ENCODE measurements around the gene SOS1.
"Not testable (repeated sequence)": the region's sequence is repeated elsewhere in the genome, so short reads cannot be mapped to it uniquely, and the experiment has no call there.

SOS1 gene

DNA sequence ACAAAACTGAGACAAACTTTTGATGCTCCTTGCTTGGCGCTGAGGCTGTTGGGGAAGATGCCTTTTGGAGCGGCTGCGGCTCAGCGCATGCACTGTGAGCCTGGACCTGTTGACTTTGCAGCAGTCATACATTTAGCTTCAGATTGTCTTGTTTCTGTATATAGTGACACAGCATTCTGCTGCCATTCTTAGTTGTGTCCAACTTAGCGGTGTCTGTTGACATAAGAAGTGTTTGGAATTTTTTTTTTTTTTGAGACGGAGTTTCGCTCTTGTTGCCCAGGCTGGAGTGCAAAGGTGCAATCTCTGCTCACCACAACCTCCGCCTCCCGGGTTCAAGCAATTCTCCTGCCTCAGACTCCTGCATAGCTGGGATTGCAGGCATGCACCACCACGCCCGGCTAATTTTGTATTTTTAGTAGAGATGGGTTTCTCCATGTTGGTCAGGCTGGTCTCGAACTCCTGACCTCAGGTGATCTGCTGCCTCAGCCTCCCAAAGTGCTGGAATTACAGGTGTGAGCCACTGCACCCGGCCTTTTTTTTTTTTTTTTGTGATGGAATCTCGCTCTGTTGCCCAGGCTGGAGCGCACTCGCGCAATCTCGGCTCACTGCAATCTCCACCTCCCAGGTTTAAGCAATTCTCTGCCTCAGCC is 17.5 kb upstream of the SOS1 start:
- DNase-seq = not testable (repeated sequence)

DNA sequence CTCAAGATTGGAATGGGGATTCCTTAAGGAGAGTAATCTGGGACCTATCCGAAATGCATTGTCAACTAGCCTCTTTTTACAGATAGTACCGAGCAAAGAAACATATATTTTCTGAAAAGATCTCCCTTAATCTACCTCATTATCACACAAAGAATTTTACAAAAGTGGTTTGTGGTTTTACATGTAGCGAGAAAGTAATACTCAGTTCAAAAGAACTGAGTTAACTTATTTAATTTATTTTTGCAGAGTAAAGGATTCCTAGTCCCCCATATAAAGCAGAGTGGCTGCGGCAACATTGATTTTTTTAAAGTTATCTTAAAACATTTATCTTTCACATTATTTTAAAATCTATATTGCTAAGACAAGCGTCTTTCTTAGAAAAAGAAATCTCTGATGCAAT is 15.9 kb upstream of the SOS1 start:
- DNase-seq = no peak

DNA sequence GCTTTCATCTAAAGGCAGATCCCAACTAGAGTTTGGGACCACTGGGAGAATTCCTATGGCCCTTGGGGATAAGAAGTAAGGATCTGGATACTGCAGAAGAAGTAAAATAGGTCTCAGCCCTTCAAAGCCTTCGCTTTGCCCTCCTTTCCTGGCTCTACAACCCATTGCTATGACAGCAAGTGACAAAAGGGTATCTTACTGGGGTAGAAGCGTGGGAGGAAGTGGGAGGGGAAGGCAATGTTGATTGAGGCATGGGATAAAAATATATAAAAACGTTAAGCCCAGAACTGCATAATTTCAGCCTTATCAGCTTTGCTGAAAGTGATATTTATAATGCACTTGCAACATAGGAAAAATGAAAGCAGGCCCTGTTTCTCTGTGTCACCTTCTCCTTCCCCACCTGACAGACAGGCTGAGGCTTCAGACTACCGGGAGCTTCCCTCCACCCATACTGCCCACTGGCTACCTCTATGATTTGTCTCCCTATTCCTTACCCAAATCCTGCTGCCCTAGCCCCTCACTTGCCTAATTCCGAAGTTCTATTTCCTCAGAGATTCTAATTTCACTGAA is 14.9 kb upstream of the SOS1 start:
- no peak for DNase-seq

DNA sequence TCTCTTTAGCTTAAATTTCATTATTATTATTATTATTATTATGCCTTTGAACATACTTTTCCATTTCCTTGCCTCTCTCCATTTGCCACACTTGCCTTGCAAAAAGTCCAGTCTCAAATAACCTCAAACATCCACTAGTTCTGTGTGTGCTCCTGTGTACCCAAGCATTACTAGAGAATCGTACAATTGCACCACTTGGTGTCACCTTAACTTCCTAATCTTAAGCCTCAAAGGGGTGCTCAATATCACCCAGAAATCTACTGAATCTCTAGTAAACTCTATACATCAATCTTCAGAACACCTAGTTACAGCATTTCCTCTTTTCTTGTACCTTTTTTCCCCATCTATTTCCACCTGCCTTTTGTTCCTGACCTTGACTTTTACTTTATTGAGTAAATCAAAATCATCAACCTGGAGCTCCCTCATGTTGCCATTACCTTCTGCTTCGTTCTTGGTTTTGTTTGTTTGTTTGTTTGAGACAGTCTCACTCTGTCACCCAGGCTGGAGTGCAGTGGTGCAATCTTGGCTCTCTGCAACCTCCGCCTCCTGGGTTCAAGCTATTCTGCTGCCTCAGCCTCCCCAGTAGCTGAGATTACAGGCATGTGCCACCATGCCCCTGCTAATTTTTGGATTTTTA is 12.5 kb upstream of the SOS1 start:
- no peak for DNase-seq

DNA sequence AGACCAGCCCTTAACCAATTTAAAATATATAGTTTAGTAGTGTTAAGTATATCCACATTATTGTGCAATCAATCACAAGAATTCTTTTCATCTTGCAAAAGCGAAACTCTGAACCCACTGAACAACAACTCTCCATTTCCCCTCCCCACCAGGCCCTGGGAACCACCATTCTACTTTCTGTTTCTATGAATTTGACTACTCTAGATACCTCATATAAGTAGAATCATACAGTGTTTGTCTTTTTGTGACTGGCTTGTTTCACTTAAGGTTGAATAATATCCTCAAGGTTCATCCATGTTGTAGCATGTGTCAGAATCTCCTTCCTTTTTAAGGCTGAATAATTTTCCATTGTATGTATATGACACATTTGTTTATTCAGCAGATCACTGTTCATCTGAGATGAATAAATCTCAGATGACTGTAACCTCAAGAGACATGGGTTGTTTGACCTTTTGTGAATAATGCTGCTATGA is 8.1 kb upstream of the SOS1 start:
- no peak for DNase-seq

DNA sequence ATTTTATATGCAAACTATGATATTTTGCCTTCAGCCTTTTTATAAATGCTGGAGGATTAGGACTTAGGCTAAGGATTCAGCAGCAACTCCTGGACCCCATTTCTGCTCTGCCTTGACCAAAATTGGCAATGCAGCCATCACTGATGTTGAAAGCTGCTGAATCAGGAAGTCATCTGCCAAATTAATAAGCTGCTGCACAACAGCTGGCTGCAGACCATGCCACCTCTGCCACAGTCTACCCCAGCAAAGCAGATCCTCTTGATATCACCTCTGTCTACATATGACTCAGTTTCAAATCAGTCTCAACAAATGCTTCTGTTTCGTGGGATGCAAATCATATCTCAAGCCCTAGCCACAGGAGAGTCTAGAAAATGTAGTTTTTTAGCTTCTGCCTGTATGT is 7.1 kb upstream of the SOS1 start:
- DNase-seq = no peak

DNA sequence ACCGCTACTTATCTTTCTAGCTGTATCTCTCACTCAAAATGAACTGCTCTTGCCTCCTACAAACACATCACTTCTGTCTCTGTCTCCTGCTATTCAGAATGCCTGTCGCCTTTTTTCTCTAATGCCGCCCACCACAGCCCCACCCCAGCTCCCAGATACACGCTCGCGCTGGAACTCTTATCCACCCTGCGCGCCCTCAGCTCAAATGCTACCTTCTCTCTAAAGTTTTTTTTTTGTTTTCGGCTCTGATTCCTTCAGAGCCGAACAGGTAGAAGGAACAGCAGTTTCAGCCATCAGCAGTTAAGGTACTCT is 3.9 kb upstream of the SOS1 start:
- DNase-seq = no peak

DNA sequence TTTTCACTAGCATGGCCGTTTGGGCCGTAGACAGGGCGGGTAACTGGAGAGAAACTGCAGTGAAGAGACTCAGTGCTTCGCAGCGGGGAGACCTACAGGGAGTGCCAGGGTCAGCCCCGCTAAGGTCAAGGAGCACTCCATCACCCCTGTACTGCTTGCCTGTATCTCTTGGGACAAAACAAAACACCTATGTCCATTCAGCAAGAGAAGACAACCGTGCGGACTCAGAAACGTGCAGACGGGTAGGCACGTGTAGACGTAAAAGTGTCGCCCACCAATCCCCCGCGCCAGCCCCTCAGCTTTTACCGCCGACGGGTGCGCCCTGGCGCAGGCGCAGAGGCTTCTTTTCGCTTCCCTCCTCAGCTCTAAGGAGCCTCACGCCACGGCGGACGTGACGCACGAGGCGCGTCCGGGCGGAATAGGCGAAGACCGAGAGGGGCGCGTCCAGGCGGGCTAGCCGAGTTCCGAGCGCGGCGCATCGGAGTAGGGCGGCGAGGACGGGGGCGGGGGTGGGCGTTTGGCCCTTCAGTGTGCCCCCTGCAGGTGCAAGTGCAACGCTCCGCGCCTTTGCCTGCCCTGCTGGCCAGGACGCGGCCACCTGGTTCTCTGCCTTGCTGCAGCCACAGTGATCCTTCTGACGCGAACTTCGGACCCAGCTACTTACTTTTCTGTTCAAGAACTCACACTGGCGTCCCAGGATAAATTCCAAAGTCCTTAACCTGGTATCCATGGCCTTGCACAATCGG is 3.3 kb upstream of the SOS1 start:
- peak; percentile 93 for DNase-seq

DNA sequence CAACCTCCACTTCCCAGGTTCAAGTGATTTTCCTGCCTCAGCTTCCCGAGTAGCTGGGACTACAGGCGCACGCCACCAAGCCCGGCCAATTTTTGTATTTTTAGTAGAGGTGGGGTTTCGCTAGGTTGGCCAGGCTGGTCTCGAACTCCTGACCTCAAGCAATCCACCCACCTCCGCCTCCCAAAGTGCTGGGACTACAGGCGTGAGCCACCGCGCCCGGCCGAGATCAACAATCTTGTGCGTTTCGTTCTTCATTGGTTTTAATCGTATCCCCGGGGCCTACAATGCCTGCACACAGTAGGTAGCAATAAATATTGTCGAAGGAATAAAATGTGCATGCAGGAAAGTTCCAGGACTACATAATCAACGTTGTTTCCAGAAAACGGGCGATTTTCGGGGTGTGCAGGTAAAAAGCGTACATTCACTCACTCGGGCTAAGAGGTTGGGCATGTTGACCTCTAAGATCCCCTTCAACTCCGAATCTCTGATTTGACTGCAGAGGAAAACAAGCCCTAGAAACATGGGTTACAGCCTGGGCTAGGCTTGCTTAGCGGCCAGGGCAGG is 2.7 kb upstream of the SOS1 start:
- DNase-seq = no peak

DNA sequence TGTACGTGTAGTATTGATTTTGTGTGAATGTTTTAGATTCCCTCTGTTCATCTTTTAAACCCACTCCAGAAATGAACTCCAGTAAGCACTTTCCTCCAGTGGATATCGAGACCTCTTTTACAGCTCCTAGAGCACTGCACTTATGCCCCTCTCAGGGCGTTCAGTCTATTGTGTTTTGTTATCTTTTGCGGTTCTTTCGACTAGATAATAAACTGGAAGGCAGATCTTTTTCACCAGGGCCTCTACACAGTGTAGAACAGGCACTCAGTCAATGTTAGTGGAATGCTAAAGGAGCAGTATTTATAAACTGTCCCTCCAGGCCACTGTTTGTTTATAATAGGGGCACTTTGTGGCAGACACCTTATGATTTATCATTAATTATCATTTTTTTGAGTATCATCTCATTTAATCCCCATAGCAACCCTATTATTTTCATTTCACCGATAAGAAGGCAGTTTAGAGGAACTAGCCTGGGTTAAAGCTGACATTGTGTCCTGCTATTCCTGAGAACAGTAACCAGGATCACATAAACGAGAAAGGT is 742 bp upstream of the SOS1 start:
- no peak for DNase-seq

DNA sequence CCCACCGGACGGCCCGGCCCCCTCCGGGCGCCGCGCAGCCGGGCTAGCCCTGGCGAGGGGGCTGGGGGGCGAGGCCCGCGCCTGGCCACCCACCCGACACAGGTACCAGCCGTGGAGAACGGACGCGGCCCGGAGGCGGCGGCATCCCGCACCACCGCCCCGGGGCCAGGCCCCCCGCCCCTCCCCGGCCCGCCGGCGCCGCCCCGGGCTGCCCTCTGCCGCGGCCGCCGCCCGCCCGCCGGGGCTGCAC is 405 bp downstream of the SOS1 start:
- peak; percentile 32 for DNase-seq

DNA sequence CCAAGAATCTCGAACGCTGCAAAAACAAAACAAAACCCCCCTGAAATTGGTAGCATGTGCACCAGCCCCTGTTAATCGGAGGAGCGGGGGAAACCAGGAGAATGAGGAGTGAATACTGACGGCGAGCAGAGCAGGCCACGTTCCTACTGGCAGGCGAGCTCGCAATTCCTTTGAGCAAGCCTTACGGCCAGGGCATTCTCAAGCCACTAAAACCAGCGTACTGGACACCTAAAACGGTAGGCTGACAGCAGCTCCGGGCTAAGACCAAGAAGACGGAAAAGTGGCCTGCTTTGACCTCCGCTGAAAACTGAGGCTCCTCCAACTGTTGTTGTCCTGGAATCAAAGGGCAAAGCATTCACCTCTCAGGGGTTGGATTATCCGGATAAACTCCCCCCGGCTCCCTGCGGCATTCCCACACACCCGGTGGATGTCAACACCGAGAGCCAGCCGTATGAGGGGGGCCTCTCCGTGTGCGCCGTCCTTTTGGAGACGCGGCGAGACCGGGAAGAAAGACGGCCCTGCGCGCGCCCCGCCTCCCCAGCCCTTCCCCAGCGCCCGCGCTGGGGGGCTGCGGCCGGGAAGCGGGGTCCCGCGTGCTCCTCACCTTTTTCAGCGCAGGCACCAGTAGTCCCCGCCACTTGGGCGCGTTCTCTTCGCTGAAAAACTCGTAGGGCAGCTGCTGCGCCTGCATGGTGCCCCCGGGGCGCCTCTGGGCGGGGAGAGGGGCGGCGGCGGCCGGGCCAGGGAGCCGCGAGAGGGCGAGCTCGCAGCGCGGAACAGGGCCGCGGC is 925 bp downstream of the SOS1 start:
- peak; percentile 5 for DNase-seq

DNA sequence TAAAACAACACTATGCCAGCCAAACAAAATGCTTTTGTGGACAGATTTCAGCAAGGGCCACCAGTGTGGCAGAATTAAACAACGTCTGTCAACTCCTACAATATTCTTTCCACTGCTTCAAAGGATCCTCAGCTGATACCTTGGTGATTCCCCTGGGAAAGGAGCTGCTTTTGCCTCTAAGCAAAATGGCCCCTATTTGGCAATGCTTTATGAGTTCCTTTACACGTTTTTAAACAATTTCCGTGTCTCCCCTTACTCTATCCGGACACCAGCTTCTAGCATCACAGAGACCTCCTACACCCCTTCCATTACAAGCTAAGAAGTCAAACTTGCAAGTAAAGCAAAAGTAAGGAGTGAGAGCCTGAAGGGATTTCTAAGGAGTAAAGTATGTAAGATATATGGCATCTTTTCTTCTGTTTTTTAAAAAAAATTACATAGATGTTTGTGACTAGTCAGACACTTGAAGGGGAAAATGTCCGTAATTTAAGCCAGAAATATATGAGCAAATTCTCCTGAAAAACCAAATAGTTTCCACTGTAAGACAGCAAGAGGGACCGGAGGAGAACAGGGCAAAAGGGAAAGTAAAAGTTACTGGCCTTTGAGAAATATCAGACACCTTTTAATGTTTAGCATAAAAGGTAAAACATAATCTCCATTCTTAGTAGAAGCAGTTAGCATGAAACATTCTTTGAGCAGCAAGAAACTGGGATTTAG is 1.9 kb downstream of the SOS1 start:
- DNase-seq = no peak

DNA sequence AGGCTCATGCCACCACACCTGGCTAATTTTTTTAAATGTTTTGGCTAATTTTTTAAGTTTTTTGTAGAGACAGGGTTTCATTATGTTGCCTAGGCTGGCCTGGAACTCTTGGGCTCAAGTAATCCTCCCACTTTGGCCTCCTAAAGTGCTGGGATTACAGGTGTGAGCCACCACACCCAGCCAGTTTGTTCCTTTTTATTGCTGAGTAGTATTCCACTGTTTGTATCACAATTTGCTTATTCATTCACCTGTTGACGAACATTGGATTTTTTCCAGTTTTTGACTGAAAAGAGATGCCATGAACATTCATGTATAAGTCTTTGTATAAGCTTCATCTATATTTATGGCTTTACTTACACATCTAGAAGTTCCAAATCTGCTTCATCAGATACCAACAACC is 5.3 kb downstream of the SOS1 start:
- DNase-seq = no peak

DNA sequence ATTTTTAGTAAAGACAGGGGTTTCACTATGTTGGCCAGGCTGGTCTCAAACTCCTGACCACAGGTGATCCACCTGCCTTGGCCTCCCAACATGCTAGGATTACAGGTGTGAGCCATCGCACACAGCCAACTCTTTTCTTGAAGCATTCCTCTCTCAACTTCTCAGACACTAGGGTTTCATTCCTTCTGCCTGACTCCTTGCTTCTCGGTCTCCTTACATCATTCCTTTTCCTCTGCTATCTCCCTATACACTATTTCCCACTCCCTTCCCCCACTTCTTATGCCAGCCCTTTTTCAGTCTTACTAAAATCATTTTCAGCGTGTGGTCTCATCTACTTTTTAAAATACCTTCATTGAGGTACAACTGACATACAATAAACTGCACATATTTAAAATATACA is 6.1 kb downstream of the SOS1 start:
- DNase-seq = no peak

DNA sequence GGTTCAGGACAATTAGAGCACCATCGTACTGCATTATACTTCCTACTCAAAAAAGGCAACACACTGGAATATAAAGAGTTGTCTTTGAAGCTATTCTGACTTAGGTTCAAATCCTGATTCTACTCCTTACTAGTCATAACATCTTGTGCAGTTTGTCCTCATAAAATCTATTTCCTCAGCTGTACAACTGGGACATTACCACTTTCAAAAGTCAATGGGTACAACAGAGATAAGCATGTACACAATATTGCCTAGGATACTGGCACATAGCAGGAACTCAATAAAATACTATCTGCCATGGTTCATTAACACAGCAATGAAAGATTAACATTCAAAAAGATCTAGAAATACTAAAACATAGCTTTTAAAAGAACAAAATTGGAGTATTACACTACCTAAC is 11.3 kb downstream of the SOS1 start:
- no peak for DNase-seq

DNA sequence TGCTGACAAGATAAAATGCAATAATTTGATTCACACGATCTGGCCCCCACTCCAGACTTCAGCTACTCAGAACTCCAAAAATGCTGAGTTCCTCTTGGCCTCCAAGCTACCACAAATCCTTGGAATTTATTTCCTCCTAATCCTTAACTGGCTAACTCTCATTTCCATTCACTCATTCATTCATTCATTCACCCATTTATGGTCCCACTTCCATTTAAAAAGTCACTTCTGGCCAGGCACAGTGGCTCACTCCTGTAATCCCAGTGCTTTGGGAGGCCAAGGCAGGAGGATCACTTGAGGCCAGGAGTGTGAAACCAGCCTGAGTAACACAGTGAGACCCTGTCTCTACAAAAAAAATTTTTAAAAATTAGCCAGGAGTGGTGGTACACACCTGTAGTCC is 12.5 kb downstream of the SOS1 start:
- DNase-seq = no peak

DNA sequence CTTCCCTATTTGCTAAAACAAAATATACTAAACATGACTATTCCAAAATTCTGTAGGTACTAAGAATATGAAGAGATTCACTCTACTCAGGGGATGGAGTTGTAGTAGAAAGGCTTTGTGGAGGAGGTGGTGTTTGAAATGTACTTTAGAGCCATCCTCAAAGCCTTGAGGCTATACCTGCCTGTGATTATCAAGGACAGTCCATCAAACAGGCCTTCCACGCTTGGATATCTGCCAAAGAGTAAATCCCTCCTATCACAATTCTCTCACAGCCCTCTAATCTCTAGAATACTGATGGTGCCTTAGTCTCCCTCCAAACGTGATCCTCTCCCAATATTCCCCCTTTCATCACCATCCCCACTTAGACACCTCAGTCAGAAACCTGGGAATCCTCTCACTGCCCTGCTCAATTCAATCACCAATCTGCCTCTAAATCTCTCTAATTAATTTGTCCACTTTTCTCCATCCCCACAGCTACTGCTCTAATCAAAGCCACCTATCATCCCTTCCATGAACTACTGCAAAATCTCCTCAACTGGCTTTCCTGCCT is 13.1 kb downstream of the SOS1 start:
- no peak for DNase-seq

DNA sequence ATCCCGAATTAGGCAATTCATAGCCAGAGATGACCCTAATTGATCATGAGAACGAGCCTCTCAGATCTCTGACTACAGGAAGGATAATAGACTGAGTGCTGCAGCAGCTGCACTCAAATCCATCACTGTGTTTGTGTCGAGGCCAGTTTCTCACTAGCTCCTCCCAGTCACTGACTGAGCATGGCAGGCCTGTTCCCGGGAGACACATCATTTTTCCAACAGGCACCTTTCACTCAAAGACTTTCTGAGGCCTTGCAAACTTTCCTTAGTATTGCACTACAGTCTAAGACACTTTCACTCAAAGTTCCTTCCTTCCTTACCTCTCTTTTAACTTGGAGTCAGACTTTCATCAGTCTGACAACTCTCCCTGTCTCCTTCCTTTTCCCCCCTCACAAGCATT is 13.7 kb downstream of the SOS1 start:
- DNase-seq = no peak

DNA sequence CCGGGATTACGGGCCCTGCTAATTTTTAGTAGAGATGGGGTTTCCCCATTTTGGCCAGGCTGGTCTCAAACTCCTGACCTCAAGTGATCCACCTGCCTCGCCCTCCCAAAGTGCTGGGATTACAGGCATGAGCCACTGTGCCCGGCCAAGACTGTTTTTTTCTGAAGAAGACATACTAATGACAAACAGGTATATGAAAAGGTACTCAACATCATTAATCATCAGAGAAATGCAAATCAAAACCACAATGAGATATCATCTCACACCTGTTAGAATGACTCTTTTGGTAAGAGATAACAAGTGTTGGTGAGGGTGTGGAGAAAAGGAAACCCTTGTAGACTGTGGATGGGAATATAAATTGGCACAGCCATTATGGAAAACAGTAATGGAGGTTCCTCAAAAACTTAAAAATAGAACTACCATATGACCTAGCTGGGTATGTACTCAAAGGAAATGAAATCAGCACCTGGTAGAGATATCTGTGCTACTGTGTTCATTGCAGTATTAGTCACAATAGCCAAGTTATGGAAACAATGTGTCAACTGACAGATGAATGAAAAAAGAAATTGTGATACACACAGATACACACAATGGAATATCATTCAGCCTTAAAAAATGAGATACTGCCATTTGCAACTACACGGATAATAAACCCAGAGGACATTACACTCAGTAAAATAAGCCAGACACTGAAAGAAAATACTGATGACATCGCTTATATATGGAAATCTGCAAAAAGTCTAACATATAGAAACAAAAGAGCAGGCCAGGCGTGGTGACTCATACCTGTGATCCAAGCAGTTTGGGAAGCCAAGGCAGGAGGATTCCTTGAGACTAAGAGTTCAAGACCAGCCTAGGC is 20.8 kb downstream of the SOS1 start:
- no peak for DNase-seq

DNA sequence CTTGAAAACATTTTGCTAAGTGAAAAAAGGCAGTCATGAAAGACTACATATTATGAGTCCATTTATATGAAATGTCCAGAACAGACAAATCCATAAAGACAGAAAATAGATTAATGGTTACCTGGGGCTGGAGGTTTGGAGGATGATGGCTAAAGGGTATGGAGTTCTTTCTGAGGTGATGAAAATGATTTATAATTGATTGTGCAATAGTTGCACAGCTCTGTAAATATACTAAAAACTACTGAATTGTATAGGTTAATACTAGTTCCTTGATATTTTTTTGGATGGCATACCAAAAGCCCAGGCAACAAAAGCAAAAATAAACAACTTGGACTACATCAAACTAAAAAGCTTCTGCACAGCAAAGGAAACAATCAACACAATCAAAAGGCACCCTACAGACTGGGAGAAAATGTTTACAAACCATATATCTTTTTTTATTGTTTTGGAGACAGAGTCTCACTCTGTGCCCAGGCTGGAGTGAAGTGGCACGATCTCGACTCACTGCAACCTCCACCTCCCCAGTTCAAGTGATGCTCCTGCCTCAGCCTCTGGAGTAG is 21.5 kb downstream of the SOS1 start:
- DNase-seq = peak; percentile 61

All from NCI-H774 (cell line).